Measurements from ENCODE around the gene LRRC49. TPM values are rescaled to one million over a fixed set of nuclear protein-coding genes. Genes with fewer than 3 reads are reported as not detected.

LRRC49 gene
- total RNA-seq, 1 experiment from 2014 or later = 8.3 TPM

- Histone ChIP-seq H3K79me2 (ENCODE audit: insufficient read depth, low read length) (no peaks in the 10 kb centered on the region), H2BK15ac (ENCODE audit: low read depth, low read length) (no peak overlapping the region), H3K23me2 (ENCODE audit: insufficient read length, low read depth, low read length, poor library complexity, severe bottlenecking) (no peaks in the 10 kb centered on the region), H3T11ph (ENCODE audit: low read length) (no peak overlapping the region), H2AFZ (ENCODE audit: low read length) (no peak overlapping the region), H3K27me3 (ENCODE audit: insufficient read depth, low read length) (no peaks in the 10 kb centered on the region), H2BK5ac (ENCODE audit: insufficient read length, low read length) (no peak overlapping the region), H2BK120ac (ENCODE audit: low read depth, low read length, poor library complexity, severe bottlenecking) (no peak overlapping the region), H3K9me3 (ENCODE audit: control insufficient read depth, low read depth, low read length) (no peaks in the 10 kb centered on the region), H3K79me1 (ENCODE audit: insufficient read depth, low read depth, low read length, poor library complexity, severe bottlenecking) (no peaks in the 10 kb centered on the region), H3K18ac (ENCODE audit: insufficient read length, low read depth, low read length) (no peak overlapping the region), H3K14ac (ENCODE audit: insufficient read depth, low read length) (no peak overlapping the region), H2BK12ac (ENCODE audit: insufficient read length, low read depth, low read length) (no peak overlapping the region), H3K9ac (ENCODE audit: extremely low read depth, insufficient read length, low read length) (no peak overlapping the region), H3K4me1 (ENCODE audit: insufficient read depth, low read length) (no peaks in the 10 kb centered on the region), H2BK20ac (ENCODE audit: low read depth, low read length, poor library complexity, severe bottlenecking) (no peak overlapping the region), H2AK5ac (ENCODE audit: insufficient read length, low read length) (no peak overlapping the region), H4K91ac (ENCODE audit: insufficient read length, low read depth, low read length) (no peak overlapping the region), H4K8ac (replicated peaks; ENCODE audit: insufficient read length, low read depth, low read length) (no peak overlapping the region), H3K56ac (ENCODE audit: insufficient read length, low read depth, low read length) (no peak overlapping the region), H3K4ac (ENCODE audit: low read depth, low read length) (no peak overlapping the region), H3K4me2 (ENCODE audit: insufficient read depth, insufficient read length, low read length) (no peak overlapping the region), H4K20me1 (ENCODE audit: control insufficient read depth, insufficient read depth, insufficient read length) (no peaks in the 10 kb centered on the region), H3K23ac (ENCODE audit: insufficient read length, low read depth, low read length) (no peak overlapping the region), H3K27ac (ENCODE audit: insufficient read length, low read depth, low read length) (no peak overlapping the region), H4K5ac (ENCODE audit: insufficient read length, low read depth, low read length) (no peak overlapping the region)
- Mint-ChIP-seq H3K27me3 (ENCODE audit: low read depth) (peaks cover 1% of the 10 kb centered on the region; the same call in 1 of the 2 replicates), H3K4me3 (no peak overlapping the region), H3K27ac (no peak overlapping the region), H3K9me3 (peaks cover 8 to 9% of the 10 kb centered on the region in 2 experiments; a peak in 4 of 5 replicates), H3K4me1 (peaks cover 0 to 4% of the 10 kb centered on the region in 2 experiments; a peak in 1 of 4 replicates), H3K36me3 (ENCODE audit: insufficient read depth in 1 of 3, low read depth in 3 of 3) (peaks cover 2 to 5% (median 3%) of the 10 kb centered on the region in 3 experiments; a peak in 5 of 7 replicates)
- no CpG with 5 or more reads among the region's 5 CpGs for WGBS (ENCODE audit: extremely low coverage, insufficient read length, low lambda C conversion rate)
- TF ChIP-seq CTCF (conservative IDR thresholded peaks at IDR 0.05) = no peak
- no peak for DNase-seq
Measured at GRCh38 chr15:70866982-70867641, 25.5 kb upstream of the LRRC49 start.
